SK-N-SH treated with all-trans-retinoic acid at 6 μM for 48 hours (cell line): ENCODE measurements around the gene PALMD.

ENCODE experiments used
- CREB5 ChIP-seq: fragments of 250-450 bp; sonication (Bioruptor Pico); IDR thresholded peaks from 2 replicates; pipeline ENCODE4 v1.5.1; 2020; ENCODE audit warnings: low read depth, mild to moderate bottlenecking, moderate library complexity
- CSDC2 ChIP-seq: fragments of 250-450 bp; sonication (Bioruptor Pico); IDR thresholded peaks from 2 replicates; pipeline ENCODE4 v1.5.0; 2020; ENCODE audit warnings: mild to moderate bottlenecking, moderate library complexity
- GLIS3 ChIP-seq: fragments of 250-450 bp; sonication (Bioruptor Pico); IDR thresholded peaks from 2 replicates; pipeline ENCODE4 v1.5.0; 2020; ENCODE audit warnings: mild to moderate bottlenecking, moderate library complexity
- PATZ1 ChIP-seq: fragments of 250-450 bp; sonication (Bioruptor Pico); IDR thresholded peaks from 2 replicates; pipeline ENCODE4 v1.8.0; 2020; ENCODE audit warnings: mild to moderate bottlenecking, moderate library complexity, borderline replicate concordance
- RARB ChIP-seq: fragments of 250-450 bp; sonication (Bioruptor Pico); IDR thresholded peaks from 2 replicates; pipeline ENCODE4 v1.8.0; 2021; ENCODE audit warnings: mild to moderate bottlenecking, moderate library complexity
- TCF4 ChIP-seq: fragments of 250-450 bp; sonication (Bioruptor Pico); IDR thresholded peaks from 2 replicates; pipeline ENCODE4 v1.8.0; 2021; ENCODE audit warnings: mild to moderate bottlenecking, moderate library complexity, borderline replicate concordance
- ZNF565 ChIP-seq: fragments of 450-650 bp; formaldehyde crosslinking; conservative IDR thresholded peaks from 2 replicates; pipeline ENCODE4 v1.5.0; 2020; ENCODE audit warnings: low read depth, mild to moderate bottlenecking, moderate library complexity

- TF ChIP-seq CREB5 (CRISPR knock-in tag): no peak
- no peak for TF ChIP-seq RARB (CRISPR knock-in tag)
- no peak for TF ChIP-seq PATZ1
- TF ChIP-seq GLIS3 (CRISPR knock-in tag): no peak
- no peak for TF ChIP-seq TCF4
- no peak for TF ChIP-seq ZNF565 (CRISPR knock-in tag)
- TF ChIP-seq CSDC2 (CRISPR knock-in tag): no peak
Measured at GRCh38 chr1:99672530-99673213, 26.8 kb downstream of the PALMD start.
